Trophoblast cell (in vitro differentiated cells and primary cell): ENCODE data around the gene NDNF.

Experiments used
- DNase-seq, 2 donors: peaks; one replicate each; pipeline ENCODE4 v3.0.0-alpha.2; 2016
- H2AFZ ChIP-seq: 2 replicates; pipeline ENCODE4 v1.6.1; 2013; ENCODE audit warnings: low read length, moderate library complexity, mild to moderate bottlenecking; ENCODE audit not compliant: insufficient read depth, poor library complexity
- H2AK5ac ChIP-seq: 2 replicates; pipeline ENCODE4 v1.6.1; 2013; ENCODE audit warnings: mild to moderate bottlenecking, low read length
- H2BK120ac ChIP-seq: 2 replicates; pipeline ENCODE4 v1.6.1; 2013; ENCODE audit warnings: low read length, mild to moderate bottlenecking, moderate library complexity; ENCODE audit not compliant: insufficient read depth, poor library complexity
- H2BK12ac ChIP-seq: 2 replicates; pipeline ENCODE4 v1.6.1; 2013; ENCODE audit warnings: mild to moderate bottlenecking, low read length, moderate library complexity
- H2BK5ac ChIP-seq: 2 replicates; pipeline ENCODE4 v1.6.1; 2013; ENCODE audit warnings: low read length, low read depth, moderate library complexity, mild to moderate bottlenecking; ENCODE audit not compliant: poor library complexity
- H3K14ac ChIP-seq: 2 replicates; pipeline ENCODE4 v1.6.1; 2013; ENCODE audit warnings: mild to moderate bottlenecking, low read length
- H3K18ac ChIP-seq: 2 replicates; pipeline ENCODE4 v1.6.1; 2013; ENCODE audit warnings: mild to moderate bottlenecking, low read length
- H3K23ac ChIP-seq: 2 replicates; pipeline ENCODE4 v1.6.1; 2013; ENCODE audit warnings: low read length
- H3K27ac ChIP-seq: 2 replicates; pipeline ENCODE4 v1.5.1; 2013; ENCODE audit warnings: low read depth, mild to moderate bottlenecking, inconsistent platforms, low read length, moderate library complexity
- H3K27me3 ChIP-seq: 2 replicates; pipeline ENCODE4 v1.6.1; 2013; ENCODE audit warnings: inconsistent platforms, mild to moderate bottlenecking, low read length, moderate library complexity; ENCODE audit not compliant: insufficient read depth
- H3K36me3 ChIP-seq, 2 experiments: 1 replicate in 1 of 2; 2 replicates in 1 of 2; pipeline ENCODE4 v1.6.1; 2013; ENCODE audit warnings: low read length in 2 of 2, mild to moderate bottlenecking in 2 of 2, moderate library complexity in 1 of 2; ENCODE audit not compliant: insufficient read depth in 2 of 2, control insufficient read depth in 1 of 2
- H3K4ac ChIP-seq: 2 replicates; pipeline ENCODE4 v1.6.1; 2013; ENCODE audit warnings: low read depth, mild to moderate bottlenecking, low read length, moderate library complexity
- H3K4me1 ChIP-seq, 2 experiments: 1 replicate in 1 of 2; 2 replicates in 1 of 2; pipeline ENCODE4 v1.6.1; 2013; ENCODE audit warnings: low read length in 2 of 2, mild to moderate bottlenecking in 2 of 2, moderate library complexity in 1 of 2; ENCODE audit not compliant: insufficient read depth in 2 of 2, control insufficient read depth in 1 of 2
- H3K4me2 ChIP-seq: 2 replicates; pipeline ENCODE4 v1.6.1; 2013; ENCODE audit warnings: inconsistent platforms, mild to moderate bottlenecking, low read length, moderate library complexity
- H3K4me3 ChIP-seq: 2 replicates; pipeline ENCODE4 v1.5.1; 2013; ENCODE audit warnings: mild to moderate bottlenecking, low read depth, low read length, inconsistent platforms
- H3K79me1 ChIP-seq: one replicate; pipeline ENCODE4 v1.6.1; 2013; ENCODE audit warnings: low read length
- H3K79me2 ChIP-seq: 2 replicates; pipeline ENCODE4 v1.6.1; 2013; ENCODE audit warnings: low read length, mild to moderate bottlenecking; ENCODE audit not compliant: control insufficient read depth, insufficient read depth, poor library complexity
- H3K9ac ChIP-seq: 2 replicates; pipeline ENCODE4 v1.6.1; 2013; ENCODE audit warnings: mild to moderate bottlenecking, low read length
- H3K9me3 ChIP-seq: 2 replicates; pipeline ENCODE4 v1.6.1; 2013; ENCODE audit warnings: low read depth, mild to moderate bottlenecking, control low read depth, inconsistent platforms, low read length; ENCODE audit not compliant: insufficient read depth
- H4K12ac ChIP-seq: 2 replicates; pipeline ENCODE4 v1.6.1; 2013; ENCODE audit warnings: low read depth, mild to moderate bottlenecking, low read length, moderate library complexity
- H4K8ac ChIP-seq: 2 replicates; pipeline ENCODE4 v1.6.1; 2013; ENCODE audit warnings: low read depth, mild to moderate bottlenecking, low read length, moderate library complexity
- H4K91ac ChIP-seq: one replicate; pipeline ENCODE4 v1.6.1; 2013; ENCODE audit warnings: low read depth, mild to moderate bottlenecking, low read length, moderate library complexity
- WGBS: extraction: QIAGEN DNeasy Blood & Tissue Kit; methylation state at CpG from one replicate; pipeline ENCODE4 v1.1.7; 2013; ENCODE audit warnings: missing lambda C conversion rate; ENCODE audit not compliant: insufficient read length, insufficient coverage; ENCODE audit errors: extremely low coverage; 5-methylcytosine and 5-hydroxymethylcytosine counted together

Gene NDNF

GRCh38 chr4:121030711-121031110 lies 41.6 kb downstream of the NDNF start:
- Histone ChIP-seq H3K14ac (no peak overlapping the region), H2BK5ac (no peak overlapping the region), H4K91ac (no peak overlapping the region), H3K4ac (no peak overlapping the region), H3K18ac (no peak overlapping the region), H2AFZ (no peak overlapping the region), H3K27ac (no peak overlapping the region), H3K4me1 (no peaks in the 10 kb centered on the region), H2BK12ac (no peak overlapping the region), H3K4me3 (no peak overlapping the region), H3K27me3 (no peaks in the 10 kb centered on the region), H3K4me2 (no peak overlapping the region), H4K12ac (no peak overlapping the region), H3K79me2 (no peaks in the 10 kb centered on the region), H3K9ac (no peak overlapping the region), H4K8ac (no peak overlapping the region), H3K9me3 (no peaks in the 10 kb centered on the region), H2AK5ac (no peak overlapping the region), H3K79me1 (no peaks in the 10 kb centered on the region), H3K23ac (no peak overlapping the region), H2BK120ac (no peak overlapping the region), H3K36me3 (peaks cover 0 to 2% of the 10 kb centered on the region in 2 experiments)
- WGBS: no CpG with 5 or more reads among the region's 2 CpGs
- no peak for DNase-seq

DNA sequence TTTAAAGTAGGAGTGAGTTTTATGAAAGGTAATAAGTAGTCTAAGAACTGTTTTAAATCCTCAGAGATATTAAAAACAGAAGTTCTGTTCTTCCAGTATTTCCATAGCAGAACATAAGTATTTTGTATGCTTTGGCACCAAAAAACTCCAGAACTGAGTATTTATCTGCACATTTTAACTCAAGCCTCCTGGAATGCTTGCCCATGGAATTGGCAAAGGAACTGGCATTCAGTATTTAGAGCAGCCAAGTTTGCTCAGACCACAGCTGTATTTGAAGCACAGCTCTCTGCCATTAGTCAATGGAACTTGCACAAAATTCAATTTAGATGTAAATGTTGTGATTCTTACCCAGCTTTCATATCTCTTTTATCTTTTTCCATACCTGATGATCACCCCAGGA lies 42.2 kb downstream of the NDNF start:
- Histone ChIP-seq H2BK120ac (no peak overlapping the region), H3K4me3 (no peak overlapping the region), H4K8ac (no peak overlapping the region), H3K79me1 (no peaks in the 10 kb centered on the region), H3K27me3 (no peaks in the 10 kb centered on the region), H3K79me2 (no peaks in the 10 kb centered on the region), H3K27ac (no peak overlapping the region), H3K4me1 (no peaks in the 10 kb centered on the region), H3K14ac (no peak overlapping the region), H3K9ac (no peak overlapping the region), H3K4ac (no peak overlapping the region), H3K36me3 (peaks cover 0 to 2% of the 10 kb centered on the region in 2 experiments), H4K12ac (no peak overlapping the region), H3K4me2 (no peak overlapping the region), H4K91ac (no peak overlapping the region), H2BK5ac (no peak overlapping the region), H2BK12ac (no peak overlapping the region), H3K23ac (no peak overlapping the region), H3K9me3 (no peaks in the 10 kb centered on the region), H2AFZ (no peak overlapping the region), H3K18ac (no peak overlapping the region), H2AK5ac (no peak overlapping the region)
- no peak for DNase-seq

GRCh38 chr4:121026034-121026433 lies 46.3 kb downstream of the NDNF start:
- WGBS: no CpG with 5 or more reads among the region's 2 CpGs
- H3K4me2 ChIP-seq: no peak overlapping the region
- H4K12ac ChIP-seq: no peak overlapping the region
- no peaks in the 10 kb centered on the region for H3K27me3 ChIP-seq
- H3K23ac ChIP-seq: no peak overlapping the region
- no peak overlapping the region for H2AFZ ChIP-seq
- no peak overlapping the region for H2BK5ac ChIP-seq
- H3K18ac ChIP-seq: no peak overlapping the region
- H3K79me1 ChIP-seq: no peaks in the 10 kb centered on the region
- no peak overlapping the region for H2AK5ac ChIP-seq
- no peak overlapping the region for H4K91ac ChIP-seq
- H4K8ac ChIP-seq: no peak overlapping the region
- no peak overlapping the region for H3K4me3 ChIP-seq
- H3K4me1 ChIP-seq: no peaks in the 10 kb centered on the region
- no peak overlapping the region for H2BK120ac ChIP-seq
- DNase-seq: no peak
- H3K79me2 ChIP-seq: no peaks in the 10 kb centered on the region
- H3K27ac ChIP-seq: no peak overlapping the region
- no peaks in the 10 kb centered on the region for H3K9me3 ChIP-seq
- H3K14ac ChIP-seq: no peak overlapping the region
- H3K4ac ChIP-seq: no peak overlapping the region
- H3K36me3 ChIP-seq: no peaks in the 10 kb centered on the region
- H3K9ac ChIP-seq: no peak overlapping the region
- no peak overlapping the region for H2BK12ac ChIP-seq

DNA sequence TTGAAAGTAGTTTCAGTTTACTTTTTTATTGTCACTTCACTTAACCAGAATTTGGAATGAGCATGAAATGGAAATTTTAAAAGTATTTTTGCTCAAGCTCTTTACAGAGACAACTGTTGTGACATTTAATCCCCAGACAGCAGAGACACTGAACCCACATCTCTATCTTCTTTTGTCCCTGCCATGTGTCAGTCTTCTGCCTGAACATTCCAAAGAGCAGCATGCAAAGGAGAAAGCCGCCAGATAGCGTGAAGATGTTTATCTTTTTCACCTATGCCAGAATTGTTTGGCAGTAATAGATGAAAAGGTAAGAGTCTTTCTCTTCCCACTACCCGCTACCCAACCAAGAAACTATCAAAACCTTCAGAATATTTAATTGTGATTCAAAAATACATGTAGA lies 46.8 kb downstream of the NDNF start:
- Histone ChIP-seq H3K27me3 (no peaks in the 10 kb centered on the region), H3K14ac (no peak overlapping the region), H3K23ac (no peak overlapping the region), H3K27ac (no peak overlapping the region), H4K91ac (no peak overlapping the region), H2AFZ (no peak overlapping the region), H3K79me2 (no peaks in the 10 kb centered on the region), H3K36me3 (no peaks in the 10 kb centered on the region), H3K4me3 (no peak overlapping the region), H2AK5ac (no peak overlapping the region), H4K8ac (no peak overlapping the region), H3K18ac (no peak overlapping the region), H2BK12ac (no peak overlapping the region), H2BK120ac (no peak overlapping the region), H3K9me3 (no peaks in the 10 kb centered on the region), H3K4ac (no peak overlapping the region), H3K4me2 (no peak overlapping the region), H4K12ac (no peak overlapping the region), H2BK5ac (no peak overlapping the region), H3K4me1 (no peaks in the 10 kb centered on the region), H3K79me1 (no peaks in the 10 kb centered on the region), H3K9ac (no peak overlapping the region)
- peak in 1 of 2 donors; percentile 39 for DNase-seq
- no CpG with 5 or more reads among the region's 3 CpGs for WGBS
